ENCODE measurements around the gene HIVEP2. TPM values are rescaled to one million over a fixed set of nuclear protein-coding genes. Genes with fewer than 3 reads are reported as not detected.

Gene HIVEP2
- total RNA-seq, 3 donors from 2014 or later (not counting 1 experiment from before 2014, with no cell fraction given), result 14.6 to 21.6 (median 18.7) TPM

GRCh38 chr6:142857796-142858555 lies 87.0 kb downstream of the HIVEP2 start:
- Histone ChIP-seq H3K4me3 (ENCODE audit: low read length) (no peak overlapping the region), H3K27me3 (ENCODE audit: control insufficient read depth, insufficient read depth, low read length) (no peaks in the 10 kb centered on the region), H3K4me1 (ENCODE audit: control insufficient read depth, insufficient read depth, low read length) (peaks cover 39% of the 10 kb centered on the region), H3K27ac (ENCODE audit: low read length) (peak overlapping the region; percentile 65), H3K36me3 (ENCODE audit: control insufficient read depth, insufficient read depth, low read length) (no peaks in the 10 kb centered on the region), H3K9me3 (ENCODE audit: control insufficient read depth, insufficient read depth, low read length) (no peaks in the 10 kb centered on the region)
- DNase-seq (peak in 1 of 2 donors; percentile 67), ATAC-seq (peak in 2 of 3 donors; percentile 12 to 13)
- intact Hi-C loops (cut with micrococcal nuclease), result loop anchor here (1.0 to 10.0 kb wide), 7 partner anchors 15 to 113 kb away; no protein-coding TSS in a partner anchor
- no peak for TF ChIP-seq CTCF (IDR thresholded peaks at IDR 0.05)
- 13% methylated on average over 8 of the region's 9 CpGs for WGBS (ENCODE audit: insufficient coverage)
- H3K9me3 Mint-ChIP-seq, result no peaks in the 10 kb centered on the region
- no peaks in the 10 kb centered on the region for H3K27me3 Mint-ChIP-seq (ENCODE audit: low read depth in 2 of 2)
- H3K27ac Mint-ChIP-seq, result peak overlapping the region; percentile 78 to 92
- no peaks in the 10 kb centered on the region for H3K36me3 Mint-ChIP-seq
- H3K4me1 Mint-ChIP-seq, result peaks cover 39 to 43% of the 10 kb centered on the region in 2 donors
- peak overlapping the region; percentile 89 for H3K4me3 Mint-ChIP-seq

- no peaks in the 10 kb centered on the region for H3K36me3 Mint-ChIP-seq
- intact Hi-C loops (cut with micrococcal nuclease), result loop anchor here (1.0 to 10.0 kb wide), 7 partner anchors 14 to 112 kb away; no protein-coding TSS in a partner anchor
- Histone ChIP-seq H3K4me3 (ENCODE audit: low read length) (peak overlapping the region; percentile 24), H3K4me1 (ENCODE audit: control insufficient read depth, insufficient read depth, low read length) (peaks cover 39% of the 10 kb centered on the region), H3K27me3 (ENCODE audit: control insufficient read depth, insufficient read depth, low read length) (no peaks in the 10 kb centered on the region), H3K36me3 (ENCODE audit: control insufficient read depth, insufficient read depth, low read length) (no peaks in the 10 kb centered on the region), H3K9me3 (ENCODE audit: control insufficient read depth, insufficient read depth, low read length) (no peaks in the 10 kb centered on the region), H3K27ac (ENCODE audit: low read length) (peak overlapping the region; percentile 65)
- peaks cover 39 to 43% of the 10 kb centered on the region in 2 donors for H3K4me1 Mint-ChIP-seq
- ATAC-seq, result peak; percentile 22 to 40 (median 29)
- DNase-seq, result peak in 1 of 2 donors; percentile 64
- H3K4me3 Mint-ChIP-seq, result peak overlapping the region; percentile 89
- TF ChIP-seq CTCF (IDR thresholded peaks at IDR 0.05), result no peak
- no peaks in the 10 kb centered on the region for H3K27me3 Mint-ChIP-seq (ENCODE audit: low read depth in 2 of 2)
- no peaks in the 10 kb centered on the region for H3K9me3 Mint-ChIP-seq
- H3K27ac Mint-ChIP-seq, result peak overlapping the region; percentile 78 to 92
- WGBS (ENCODE audit: insufficient coverage), result 27% methylated on average over 7 of the region's 7 CpGs
Observed at GRCh38 chr6:142857233-142857761, 87.7 kb downstream of the HIVEP2 start.

- H3K4me1 Mint-ChIP-seq, result peaks cover 39 to 43% of the 10 kb centered on the region in 2 donors
- ATAC-seq (peak; percentile 75 to 86 (median 78)), DNase-seq (peak; percentile 51 to 75)
- no peaks in the 10 kb centered on the region for H3K36me3 Mint-ChIP-seq
- intact Hi-C loops (cut with micrococcal nuclease), result loop anchor here (1.0 to 10.0 kb wide), 7 partner anchors 14 to 112 kb away; no protein-coding TSS in a partner anchor
- peak overlapping the region; percentile 65 for H3K27ac ChIP-seq (ENCODE audit: low read length)
- H3K9me3 ChIP-seq (ENCODE audit: control insufficient read depth, insufficient read depth, low read length), result no peaks in the 10 kb centered on the region
- H3K27me3 Mint-ChIP-seq (ENCODE audit: low read depth in 2 of 2), result no peaks in the 10 kb centered on the region
- 17% methylated on average over 4 of the region's 6 CpGs for WGBS (ENCODE audit: insufficient coverage)
- H3K4me3 Mint-ChIP-seq, result peak overlapping the region; percentile 89
- H3K9me3 Mint-ChIP-seq, result no peaks in the 10 kb centered on the region
- H3K4me3 ChIP-seq (ENCODE audit: low read length), result peak overlapping the region; percentile 24
- H3K27ac Mint-ChIP-seq, result peak overlapping the region; percentile 78 to 92
- no peaks in the 10 kb centered on the region for H3K27me3 ChIP-seq (ENCODE audit: control insufficient read depth, insufficient read depth, low read length)
- TF ChIP-seq CTCF (IDR thresholded peaks at IDR 0.05), result no peak
- H3K4me1 ChIP-seq (ENCODE audit: control insufficient read depth, insufficient read depth, low read length), result peaks cover 39% of the 10 kb centered on the region
- H3K36me3 ChIP-seq (ENCODE audit: control insufficient read depth, insufficient read depth, low read length), result no peaks in the 10 kb centered on the region
Observed at GRCh38 chr6:142856624-142857232, 88.2 kb downstream of the HIVEP2 start.

Data from natural killer cell (primary cell).